H1 (cell line): ENCODE measurements around the gene ADGRB3. TPM values are rescaled to one million over a fixed set of nuclear protein-coding genes. Genes with fewer than 3 reads are reported as not detected.

Source experiments
- ASH2L ChIP-seq: fragments of 200-600, 300-600 bp; sonication (generic); IDR thresholded peaks from one replicate; pipeline ENCODE4 v1.7.1; 2017; ENCODE audit warnings: low read length
- polyA plus RNA-seq, 7 experiments: library from polyadenylated mRNA; depleted of rRNA in 3 of 7; stranded (reverse) in 5 of 7; unstranded in 2 of 7; fragments of >200 nt in 5 of 7; fragments of 200-250 nt in 2 of 7; gene quantifications; 1 replicate in 5 of 7; 2 replicates in 1 of 7; 4 replicates in 1 of 7; pipeline versions ENCODE4 v1.2.1 to v1.2.3, GENCODE V29; 2011 to 2013; ENCODE audit warnings: missing spikeins in 2 of 7, mixed read lengths in 2 of 7
- total RNA-seq: library from RNA; stranded (reverse); fragmentation: NEBNext Ultra II Directional; extraction: Animal tissue kit (Norgen Biotek cat#: 25700); gene quantifications from 2 replicates; pipeline ENCODE4 v1.2.1, GENCODE V29; 2021
- TF ChIP-seq, protein P1 (sequence below), 3 experiments: IDR thresholded peaks; 1 replicate in 2 of 3; 2 replicates in 1 of 3; pipeline versions ENCODE4 v1.5.1 to v1.6.1; 2011; ENCODE audit warnings: low read length in 3 of 3, mild to moderate bottlenecking in 3 of 3, inconsistent platforms in 2 of 3, low read depth in 1 of 3, moderate library complexity in 1 of 3; ENCODE audit not compliant: insufficient read depth in 1 of 3; ENCODE audit errors: control extremely low read depth in 1 of 3

The ADGRB3 gene
- total and polyA plus RNA-seq, 2 of the 8 experiments (the other 6 are each of a cell fraction or from before 2014, with no cell fraction given), result 0.35 to 1.2 TPM

DNA sequence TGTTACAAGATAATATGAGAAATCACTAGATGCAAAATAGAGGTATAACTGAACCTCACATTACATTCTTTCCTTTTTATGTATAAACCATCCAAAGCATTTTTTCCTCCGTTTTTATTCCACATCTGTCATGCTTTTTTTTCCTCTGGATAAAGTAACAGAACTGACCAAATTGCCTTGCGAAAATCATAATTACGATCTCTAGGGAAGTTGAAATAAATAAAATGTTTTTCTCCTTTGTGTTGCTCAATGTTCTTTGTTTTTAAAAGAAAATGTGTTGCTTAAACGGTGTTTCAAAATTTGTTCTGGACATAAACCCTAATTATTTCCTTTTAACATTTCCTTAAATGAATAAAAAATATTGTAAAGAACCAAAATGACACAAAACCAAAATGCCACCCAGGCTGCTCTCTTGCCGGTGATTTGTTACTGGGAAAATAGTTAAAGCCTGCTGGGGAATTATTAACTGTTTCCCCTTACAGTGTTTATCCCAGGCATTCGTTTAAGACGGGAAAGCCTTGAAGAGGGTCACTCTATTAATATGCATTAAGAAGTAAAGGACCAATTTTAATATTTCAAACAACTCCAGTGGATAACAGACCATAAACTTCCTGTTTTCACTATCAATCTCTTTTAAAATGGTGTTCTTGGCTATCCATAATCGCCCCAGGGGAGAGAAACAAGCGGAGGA, 1.7 kb upstream of the ADGRB3 start (continued):
- TF ChIP-seq ASH2L, result no peak
- TF ChIP-seq, protein P1, sequence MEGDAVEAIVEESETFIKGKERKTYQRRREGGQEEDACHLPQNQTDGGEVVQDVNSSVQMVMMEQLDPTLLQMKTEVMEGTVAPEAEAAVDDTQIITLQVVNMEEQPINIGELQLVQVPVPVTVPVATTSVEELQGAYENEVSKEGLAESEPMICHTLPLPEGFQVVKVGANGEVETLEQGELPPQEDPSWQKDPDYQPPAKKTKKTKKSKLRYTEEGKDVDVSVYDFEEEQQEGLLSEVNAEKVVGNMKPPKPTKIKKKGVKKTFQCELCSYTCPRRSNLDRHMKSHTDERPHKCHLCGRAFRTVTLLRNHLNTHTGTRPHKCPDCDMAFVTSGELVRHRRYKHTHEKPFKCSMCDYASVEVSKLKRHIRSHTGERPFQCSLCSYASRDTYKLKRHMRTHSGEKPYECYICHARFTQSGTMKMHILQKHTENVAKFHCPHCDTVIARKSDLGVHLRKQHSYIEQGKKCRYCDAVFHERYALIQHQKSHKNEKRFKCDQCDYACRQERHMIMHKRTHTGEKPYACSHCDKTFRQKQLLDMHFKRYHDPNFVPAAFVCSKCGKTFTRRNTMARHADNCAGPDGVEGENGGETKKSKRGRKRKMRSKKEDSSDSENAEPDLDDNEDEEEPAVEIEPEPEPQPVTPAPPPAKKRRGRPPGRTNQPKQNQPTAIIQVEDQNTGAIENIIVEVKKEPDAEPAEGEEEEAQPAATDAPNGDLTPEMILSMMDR (IDR thresholded peaks at IDR 0.05; ENCODE audit: control extremely low read depth in 1 of 3, insufficient read depth in 1 of 3, low read depth in 1 of 3, low read length in 3 of 3), result no peak
